IPS-18c (cell line): ENCODE data around the gene DERL2.
"Not testable (repeated sequence)": the region's sequence is repeated elsewhere in the genome, so short reads cannot be mapped to it uniquely, and the experiment has no call there.

Experiments
- H3K4me3 ChIP-seq: 2 replicates; pipeline ENCODE4 v1.7.0; 2013; ENCODE audit warnings: low read depth, mild to moderate bottlenecking, low read length, moderate library complexity; ENCODE audit not compliant: insufficient read depth
- H3K9me3 ChIP-seq: one replicate; pipeline ENCODE4 v1.6.1; 2013; ENCODE audit warnings: mild to moderate bottlenecking, low read length, moderate library complexity; ENCODE audit not compliant: control insufficient read depth, insufficient read depth

DERL2 gene

DNA sequence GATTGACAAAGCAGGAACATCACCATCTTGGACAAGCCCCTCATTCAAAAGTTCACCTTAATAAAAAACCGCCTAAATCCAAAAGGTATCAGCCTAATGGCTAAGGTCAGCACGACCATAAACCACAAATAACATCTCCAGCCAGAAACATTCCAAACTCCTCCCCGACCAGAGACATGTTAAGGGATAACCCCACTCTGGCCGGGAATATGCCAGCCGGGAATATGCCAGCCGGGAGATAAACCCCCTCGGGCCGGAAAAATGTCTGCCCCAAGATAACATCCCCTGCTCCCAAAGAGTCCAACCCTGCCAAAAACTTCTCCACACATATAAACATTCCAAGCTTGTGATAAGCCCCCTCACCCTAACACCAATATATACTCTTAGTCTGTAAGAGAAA is 18.6 kb downstream of the DERL2 start:
- Histone ChIP-seq H3K4me3 (peak overlapping the region; percentile 80), H3K9me3 (no peaks in the 10 kb centered on the region)

DNA sequence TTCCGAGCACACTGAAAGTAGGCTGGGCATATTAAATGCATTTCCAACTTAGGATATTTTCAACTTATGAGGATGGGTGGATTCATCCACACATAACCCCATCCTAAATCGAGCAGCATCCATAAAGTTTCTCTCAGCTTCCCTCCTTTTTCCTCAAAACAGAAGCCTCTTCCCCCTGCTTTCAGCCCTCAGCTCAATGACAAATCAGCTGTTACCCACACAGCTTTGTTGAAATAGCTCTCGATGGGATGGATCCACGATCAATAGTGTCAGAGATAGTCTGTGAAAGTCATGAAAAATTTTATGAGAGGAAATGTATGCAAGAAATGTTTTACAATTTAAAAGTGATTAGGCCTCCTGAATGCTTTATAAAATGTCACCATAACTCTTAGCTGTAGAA is 19.7 kb downstream of the DERL2 start:
- Histone ChIP-seq H3K4me3 (no peak overlapping the region), H3K9me3 (no peaks in the 10 kb centered on the region)

DNA sequence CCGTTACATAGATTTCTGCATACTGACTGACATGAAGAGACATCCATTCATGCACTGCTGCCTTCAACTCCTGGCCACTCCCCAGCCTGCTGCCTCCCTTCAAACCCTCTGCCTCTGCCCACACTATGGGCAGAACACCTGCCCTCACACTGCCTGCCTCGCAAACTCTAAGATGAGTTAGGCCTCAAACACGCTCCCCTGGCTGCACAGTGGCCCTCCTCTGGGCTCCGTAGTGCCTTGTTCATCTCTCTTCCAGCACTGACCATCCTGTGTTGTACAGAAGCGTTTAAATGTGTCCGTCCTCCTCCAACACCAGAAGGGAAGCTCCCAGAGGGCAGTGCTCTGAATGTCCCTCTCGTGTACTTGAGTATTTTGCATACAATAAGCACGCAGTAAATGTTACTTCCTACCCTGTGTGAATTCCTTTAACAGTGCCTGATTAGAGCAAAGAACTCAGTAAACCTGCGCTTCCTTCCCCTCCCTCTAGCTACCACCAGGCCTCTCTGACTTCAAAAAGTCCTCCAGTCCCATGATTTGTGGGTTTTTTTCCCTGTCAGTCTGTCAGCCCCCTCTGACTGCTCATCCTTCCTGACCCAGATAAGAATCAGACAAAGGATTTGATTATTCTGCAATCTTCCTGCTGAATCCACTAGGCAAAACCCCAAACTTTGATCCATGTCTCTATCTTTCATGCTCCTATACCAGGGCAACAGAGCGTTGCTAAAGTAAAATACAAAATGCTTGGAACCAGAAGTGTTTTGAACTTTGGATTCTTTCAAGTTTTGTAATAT is 21.1 kb downstream of the DERL2 start:
- Histone ChIP-seq H3K9me3 (no peaks in the 10 kb centered on the region), H3K4me3 (no peak overlapping the region)

DNA sequence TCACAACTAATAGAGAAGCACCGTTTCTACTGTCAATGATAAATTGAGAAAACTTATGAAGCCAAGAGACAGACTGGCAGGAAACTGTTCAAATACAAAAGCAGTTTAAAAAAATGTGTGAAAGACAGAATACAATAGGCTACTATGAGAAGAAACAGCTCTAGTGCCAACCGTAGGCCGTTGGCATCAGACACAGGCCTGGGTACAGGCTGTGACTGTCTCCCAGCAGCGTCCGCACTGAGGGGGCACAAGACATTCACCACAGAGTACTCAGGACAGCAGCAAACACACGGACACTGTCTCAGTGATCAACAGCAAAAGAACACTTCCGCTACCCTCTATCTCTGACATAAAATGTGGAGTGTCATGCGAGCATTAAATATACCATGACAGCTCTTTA is 39.2 kb downstream of the DERL2 start:
- Histone ChIP-seq H3K4me3 (no peak overlapping the region), H3K9me3 (no peaks in the 10 kb centered on the region)

DNA sequence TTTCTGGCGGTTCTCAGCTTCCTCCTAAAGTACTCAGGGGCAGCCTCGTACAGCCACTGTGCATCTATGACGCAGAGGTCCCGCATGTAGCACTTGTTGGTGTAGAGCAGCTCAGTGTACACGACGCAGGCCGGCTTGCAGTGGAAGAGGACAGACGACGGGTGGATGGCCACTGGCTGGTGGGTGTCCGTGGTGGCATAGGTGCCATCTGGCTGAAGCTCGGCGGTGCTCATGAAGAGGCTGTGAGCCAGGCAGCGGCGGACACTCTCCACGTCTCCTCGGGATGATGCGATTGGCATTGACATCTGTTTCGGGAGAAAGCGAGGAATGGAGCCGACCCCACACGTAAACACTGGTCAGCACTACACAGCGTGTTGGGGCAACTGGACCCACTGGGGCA is 41.8 kb downstream of the DERL2 start:
- no peak overlapping the region for H3K4me3 ChIP-seq
- H3K9me3 ChIP-seq = no peaks in the 10 kb centered on the region

DNA sequence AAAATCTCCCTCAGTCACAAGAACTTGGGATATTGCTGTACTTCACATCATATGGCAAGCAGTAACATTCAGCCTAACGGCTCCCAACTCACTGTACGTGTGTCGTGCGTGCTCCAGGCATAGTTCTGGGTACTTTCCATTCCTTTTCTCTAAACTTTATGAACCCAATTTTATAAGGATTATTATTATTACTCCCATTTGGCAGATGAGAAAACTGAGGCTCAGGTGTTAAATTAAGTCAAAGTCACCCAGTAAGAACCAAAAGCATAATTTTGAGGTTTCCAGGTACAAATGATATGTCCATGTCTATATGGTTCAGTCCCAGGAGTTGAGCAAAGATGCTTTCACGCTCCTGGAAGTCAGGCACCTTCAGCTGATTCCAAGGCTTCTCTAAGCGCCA is 42.2 kb downstream of the DERL2 start:
- no peak overlapping the region for H3K4me3 ChIP-seq
- no peaks in the 10 kb centered on the region for H3K9me3 ChIP-seq

DNA sequence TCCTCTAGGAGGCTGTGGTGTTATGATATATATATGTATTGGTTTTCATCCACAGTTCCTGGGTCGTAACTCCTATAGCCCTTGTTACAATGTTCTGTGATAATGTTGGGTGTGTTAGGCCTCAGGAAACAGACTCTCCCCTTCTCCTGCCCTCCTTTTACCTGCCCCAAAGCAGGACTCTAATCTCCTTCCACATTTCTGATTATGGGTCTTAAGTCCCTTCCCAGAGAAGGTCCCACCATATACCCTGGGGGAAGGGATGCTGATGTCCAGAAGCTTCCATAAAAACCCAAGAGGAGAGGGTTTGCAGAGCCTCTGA is 46.6 kb downstream of the DERL2 start:
- Histone ChIP-seq H3K4me3 (no peak overlapping the region; the same call in 1 of the 2 replicates), H3K9me3 (no peaks in the 10 kb centered on the region)

DNA sequence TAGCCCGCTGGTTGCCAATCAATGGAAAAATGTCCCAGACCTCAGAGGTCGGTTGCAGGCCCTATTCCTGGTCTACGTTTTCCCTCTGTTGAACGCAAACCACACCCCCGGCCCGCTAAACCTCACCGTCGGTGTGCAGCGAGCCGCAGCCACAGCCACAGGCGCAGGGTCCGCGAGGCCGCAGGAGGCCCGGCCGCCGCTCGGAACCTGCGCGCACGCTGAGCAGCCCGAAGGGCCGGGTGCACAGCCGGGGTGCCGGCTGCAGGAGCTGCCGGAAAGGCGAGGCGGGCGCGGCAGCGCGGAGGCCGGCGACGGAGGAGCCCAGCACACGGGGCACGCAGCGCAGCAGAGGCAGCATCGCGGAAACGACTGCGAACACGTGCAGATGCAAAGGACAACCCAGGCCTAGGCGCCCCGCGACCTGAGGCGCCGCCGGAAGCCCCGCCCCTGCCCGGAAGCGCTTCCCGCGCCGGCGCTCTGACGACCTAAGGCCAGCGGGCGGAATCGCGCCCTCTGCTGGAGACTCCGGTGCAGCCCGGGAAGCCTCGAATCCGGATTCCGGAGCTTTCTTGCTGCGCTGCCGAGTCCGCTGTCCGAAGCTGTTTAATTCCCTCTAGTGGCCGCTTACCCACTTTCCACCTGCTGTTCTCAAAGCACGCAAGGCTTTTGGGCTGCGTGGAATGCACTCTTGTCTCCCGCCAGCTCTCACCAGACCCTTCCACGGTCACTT is 47.1 kb downstream of the DERL2 start, which contains the start of gene C1QBP:
C1QBP (minus strand) TSS at position 440 of the 730 bp plus-strand sequence; CDS start at position 358, 82 bp downstream.
- Histone ChIP-seq H3K4me3 (peak within 1 kb of the TSS; percentile 99), H3K9me3 (no peaks in the 10 kb centered on the region)

DNA sequence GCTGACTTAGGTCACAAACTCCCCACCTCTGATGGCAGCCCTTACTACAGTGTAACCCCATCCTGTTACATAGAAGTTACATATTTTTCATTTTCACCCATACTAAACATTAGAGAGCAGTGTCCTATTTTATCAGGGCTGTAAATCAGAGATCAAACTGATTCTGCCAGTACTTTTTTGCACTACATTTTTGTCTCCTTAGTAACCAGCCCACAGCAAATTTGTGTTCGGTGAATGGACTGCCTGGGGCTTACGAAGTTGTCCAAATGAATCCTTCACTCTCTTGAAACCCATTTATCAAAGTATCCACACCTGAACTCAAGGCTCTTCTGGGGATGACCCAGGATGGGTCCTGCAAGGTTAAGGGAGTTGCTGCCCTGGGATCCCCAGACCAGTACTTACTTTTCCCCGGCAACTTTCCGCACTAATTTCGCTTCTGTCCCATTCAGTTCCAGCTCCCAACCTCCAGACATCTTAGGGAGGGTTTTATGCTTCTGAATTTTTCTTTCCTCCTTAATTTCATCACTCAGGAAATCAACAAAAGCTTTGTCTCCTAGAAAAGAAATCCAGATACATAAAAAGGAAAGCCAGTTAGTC is 48.2 kb downstream of the DERL2 start:
- peak overlapping the region; percentile 99 for H3K4me3 ChIP-seq
- no peaks in the 10 kb centered on the region for H3K9me3 ChIP-seq

DNA sequence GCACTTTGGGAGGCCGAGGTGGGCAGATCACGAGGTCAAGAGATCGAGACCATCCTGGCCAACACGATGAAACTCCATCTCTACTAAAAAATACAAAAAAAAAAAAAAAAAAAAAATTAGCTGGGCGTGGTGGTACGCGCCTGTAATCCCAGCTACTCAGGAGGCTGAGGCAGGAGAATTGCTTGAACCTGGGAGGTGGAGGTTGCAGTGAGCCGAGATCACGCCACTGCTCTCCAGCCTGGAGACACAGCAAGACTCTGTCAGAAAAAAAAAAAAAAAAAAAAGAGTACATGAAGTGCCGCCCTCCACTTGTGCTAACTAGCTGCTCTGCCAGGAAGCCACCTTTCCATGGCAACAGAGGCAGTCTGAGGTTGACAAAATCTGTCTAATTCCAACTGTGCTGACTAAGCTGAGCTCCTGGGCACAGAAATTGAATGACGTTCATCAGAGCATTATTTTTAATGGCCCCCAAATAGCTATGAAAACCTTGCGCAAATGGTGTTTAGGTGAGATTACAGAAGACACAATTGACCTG is 50.1 kb downstream of the DERL2 start:
- not testable (repeated sequence) for H3K9me3 ChIP-seq, H3K4me3 ChIP-seq

DNA sequence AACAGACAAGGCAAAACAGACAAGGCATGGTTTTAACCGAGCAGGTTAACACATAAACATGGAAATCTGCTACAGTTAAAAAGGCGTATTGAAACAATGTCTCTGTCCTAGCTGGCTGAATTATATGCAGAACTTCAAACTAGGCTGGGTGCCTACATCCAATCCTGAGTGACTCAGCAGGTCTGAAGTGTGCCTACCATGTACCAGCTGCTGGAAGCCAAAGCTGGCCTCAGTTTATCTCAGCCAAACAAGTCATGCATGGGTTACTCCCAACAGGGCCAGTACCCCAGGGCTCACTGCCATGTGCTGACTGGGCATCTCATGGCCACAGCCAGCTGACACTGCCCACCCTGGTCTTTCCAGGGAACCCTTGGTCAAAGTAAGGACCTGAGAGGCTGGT is 51.0 kb downstream of the DERL2 start:
- no peaks in the 10 kb centered on the region for H3K9me3 ChIP-seq
- H3K4me3 ChIP-seq = no peak overlapping the region

DNA sequence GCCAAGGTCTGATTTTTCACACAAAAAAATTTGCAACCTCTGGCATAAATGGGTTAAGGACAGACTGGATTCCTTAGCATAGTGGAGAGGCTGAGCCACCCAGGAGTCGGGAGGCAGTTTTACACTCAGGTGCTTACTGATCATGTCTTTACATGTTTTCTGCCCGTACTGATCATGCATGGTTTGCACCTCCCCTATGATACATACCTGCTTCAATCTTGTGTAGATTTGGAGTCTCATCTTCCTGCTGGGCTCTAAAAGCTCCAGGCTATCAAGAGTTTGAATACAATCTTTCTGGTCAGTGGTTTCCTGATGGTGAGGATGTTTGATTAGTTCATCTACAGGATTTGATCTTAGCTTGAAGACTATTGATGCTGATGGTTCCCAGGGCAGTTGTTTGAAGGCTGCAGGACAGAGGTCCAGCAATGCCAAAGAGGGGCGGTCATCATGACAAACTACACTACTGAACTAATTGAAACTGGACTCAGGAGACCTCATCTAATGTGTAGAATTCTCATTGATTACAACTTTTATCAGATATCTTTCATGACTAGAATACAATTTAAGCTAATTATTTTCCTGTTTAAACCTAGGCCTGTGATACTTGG is 53.9 kb downstream of the DERL2 start:
- H3K9me3 ChIP-seq = no peaks in the 10 kb centered on the region
- H3K4me3 ChIP-seq = no peak overlapping the region

DNA sequence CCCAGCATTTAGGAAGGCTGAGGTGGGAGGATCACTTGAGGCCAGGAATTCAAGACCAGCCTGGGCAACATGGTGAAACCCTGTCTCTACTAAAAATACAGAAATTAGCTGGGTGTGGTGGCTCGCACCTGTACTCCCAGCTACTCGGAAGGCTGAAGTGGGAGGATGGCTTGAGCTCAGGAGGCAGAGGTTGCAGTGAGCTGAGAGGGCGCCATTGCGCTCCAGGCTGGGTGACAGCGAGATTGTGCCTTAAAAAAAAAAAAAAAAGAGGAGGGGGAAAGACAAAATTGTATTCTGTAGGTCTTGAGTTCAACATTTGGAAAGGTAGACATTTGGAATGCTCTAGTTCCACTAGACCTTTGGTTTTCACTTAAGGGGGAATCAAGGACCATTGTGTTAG is 54.7 kb downstream of the DERL2 start:
- H3K4me3 ChIP-seq = not testable (repeated sequence)

DNA sequence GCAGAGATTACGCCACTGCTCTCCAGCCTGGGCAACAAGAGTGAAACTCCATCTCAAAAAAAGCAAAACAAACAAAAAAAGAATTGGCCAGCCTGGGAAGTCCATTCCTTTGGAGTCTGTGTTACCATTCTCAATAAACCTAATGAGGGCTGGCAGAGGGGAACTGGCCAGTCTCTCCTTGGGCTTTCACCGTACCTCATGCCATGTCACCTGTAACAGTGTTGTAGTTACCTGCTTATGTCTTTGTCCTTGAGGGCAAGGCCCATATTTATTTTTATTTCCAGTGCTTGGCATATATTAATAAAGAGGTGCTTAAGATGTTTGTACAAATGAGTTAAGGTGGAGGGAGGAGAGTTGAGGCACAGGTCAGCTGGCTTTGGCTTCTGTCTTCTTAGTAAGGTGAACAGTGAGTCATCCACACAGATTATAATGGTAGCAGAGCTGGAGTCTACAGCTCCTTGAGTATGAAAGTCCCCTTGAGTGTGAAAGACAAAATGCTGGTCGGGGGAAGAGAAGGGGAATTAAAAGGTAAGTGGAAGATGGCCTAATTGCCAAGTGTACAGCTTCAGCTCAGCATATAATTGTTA is 55.5 kb downstream of the DERL2 start:
- no peak overlapping the region for H3K4me3 ChIP-seq
- H3K9me3 ChIP-seq = no peaks in the 10 kb centered on the region

More for the DNA sequence above, 54.7 kb downstream of the DERL2 start:
- H3K9me3 ChIP-seq = not testable (repeated sequence)

DNA sequence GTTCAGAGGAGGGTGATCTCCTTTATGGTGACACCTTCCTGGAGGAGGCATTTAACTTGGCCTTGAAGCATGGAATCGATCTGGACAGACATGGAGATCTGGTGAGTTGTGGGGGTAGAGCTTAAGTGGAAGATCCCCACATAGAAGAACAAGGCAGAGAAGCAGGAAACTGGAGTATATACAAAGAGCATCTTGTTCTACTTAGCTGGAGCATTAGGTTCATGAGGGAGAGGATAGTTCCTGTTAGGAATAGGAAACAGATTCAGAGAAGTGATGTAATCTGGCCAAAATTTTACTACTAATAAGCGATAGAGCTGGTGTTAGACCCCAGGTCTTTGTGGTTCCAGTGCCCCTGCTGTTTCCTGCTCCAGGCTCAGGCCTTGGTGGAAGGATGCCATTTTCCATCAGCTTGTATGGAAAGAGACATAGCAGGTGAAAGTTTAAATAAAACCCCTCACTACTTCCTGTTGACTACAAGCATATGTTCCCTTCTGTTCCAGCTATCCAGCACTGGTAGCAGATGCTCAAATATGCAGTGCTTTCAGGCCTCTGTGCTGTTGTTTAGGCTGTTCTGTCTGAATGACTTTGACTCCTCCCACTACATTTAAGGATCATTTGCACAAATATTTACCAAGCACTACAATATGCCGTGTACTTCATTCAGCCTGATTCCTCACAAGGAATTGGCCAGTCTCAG is 56.6 kb downstream of the DERL2 start:
- no peaks in the 10 kb centered on the region for H3K9me3 ChIP-seq
- no peak overlapping the region for H3K4me3 ChIP-seq

DNA sequence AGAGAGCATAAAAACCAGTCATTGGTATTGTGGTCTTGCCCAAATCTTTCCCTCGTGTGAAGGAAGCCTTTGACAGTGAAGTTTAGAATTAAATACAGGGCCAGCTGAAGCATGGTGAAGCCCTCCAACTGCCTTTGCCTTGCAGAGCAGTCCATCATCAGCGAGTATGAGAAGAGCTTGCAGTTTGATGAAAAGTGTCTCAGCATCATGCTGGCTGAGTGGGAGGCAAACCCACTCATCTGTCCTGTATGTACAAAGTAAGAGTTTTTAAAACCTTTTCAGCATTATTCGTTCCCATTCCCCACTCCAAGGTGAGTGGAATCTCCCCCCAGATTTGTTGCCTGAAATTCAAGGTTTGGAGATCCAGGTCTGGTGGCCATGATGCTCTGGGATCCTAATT is 60.2 kb downstream of the DERL2 start:
- Histone ChIP-seq H3K4me3 (no peak overlapping the region), H3K9me3 (no peaks in the 10 kb centered on the region)

DNA sequence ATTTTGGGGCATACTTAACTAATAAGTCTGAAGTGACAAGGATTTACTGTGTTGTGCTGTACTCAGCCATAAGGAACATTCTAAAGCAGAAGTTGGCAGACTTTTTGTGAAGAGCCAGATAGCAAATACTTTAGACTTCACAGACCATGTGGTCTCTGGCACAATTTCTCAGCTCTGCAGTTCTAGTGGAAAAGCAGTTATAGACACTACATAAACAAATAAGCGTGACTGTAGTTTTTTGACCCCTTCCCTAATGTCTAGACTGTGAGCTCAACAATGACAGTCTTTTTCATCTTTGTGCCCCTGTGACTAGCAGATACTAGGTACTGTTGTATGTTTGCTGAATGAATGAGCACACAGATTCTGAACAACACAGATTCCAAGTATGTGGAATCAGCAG is 61.1 kb downstream of the DERL2 start:
- H3K4me3 ChIP-seq = no peak overlapping the region
- H3K9me3 ChIP-seq = no peaks in the 10 kb centered on the region
